GM19240 (cell line): ENCODE data around the gene CST4.
"Not testable (repeated sequence)": the region's sequence is repeated elsewhere in the genome, so short reads cannot be mapped to it uniquely, and the experiment has no call there.

Source experiments
- DNase-seq: peaks from one replicate; pipeline ENCODE4 v3.0.0; 2011; ENCODE audit warnings: low spot score; ENCODE audit not compliant: insufficient read length

Gene CST4

DNA sequence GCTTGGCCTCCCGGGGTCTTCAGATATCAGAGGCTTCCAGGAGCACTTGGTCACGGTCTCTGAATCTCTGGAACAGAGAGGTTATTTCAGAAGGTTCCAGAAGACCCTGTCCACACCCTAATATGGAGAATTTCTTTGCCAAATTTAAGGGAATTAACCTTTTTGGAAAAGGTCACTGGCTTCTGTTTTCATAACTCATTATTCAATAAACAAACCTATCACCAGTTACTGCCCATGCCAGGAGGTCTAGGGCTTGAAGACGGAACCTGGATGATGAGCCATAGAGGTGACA lies 507 bp upstream of the CST4 start:
- DNase-seq, result no peak

DNA sequence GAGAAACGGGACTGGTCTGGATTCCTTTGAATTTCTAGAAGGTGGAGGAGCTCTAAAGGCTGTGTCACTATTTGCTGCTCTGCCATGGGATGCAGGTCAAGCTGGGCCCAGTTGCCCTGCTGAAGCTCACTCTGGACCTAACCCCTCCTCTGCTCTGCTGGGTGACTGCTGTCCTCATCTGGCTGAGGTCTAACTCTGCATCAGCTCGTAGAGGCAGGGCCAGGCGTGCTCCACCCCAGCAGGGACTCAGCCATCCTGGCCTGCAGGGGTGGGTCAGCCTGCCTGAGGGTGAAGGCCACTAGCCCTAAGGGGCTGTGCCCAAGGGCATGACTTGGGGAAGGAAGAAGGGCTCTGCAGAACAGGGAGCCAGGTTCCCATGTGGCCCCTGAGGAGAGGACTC lies 852 bp downstream of the CST4 start:
- DNase-seq, result no peak

DNA sequence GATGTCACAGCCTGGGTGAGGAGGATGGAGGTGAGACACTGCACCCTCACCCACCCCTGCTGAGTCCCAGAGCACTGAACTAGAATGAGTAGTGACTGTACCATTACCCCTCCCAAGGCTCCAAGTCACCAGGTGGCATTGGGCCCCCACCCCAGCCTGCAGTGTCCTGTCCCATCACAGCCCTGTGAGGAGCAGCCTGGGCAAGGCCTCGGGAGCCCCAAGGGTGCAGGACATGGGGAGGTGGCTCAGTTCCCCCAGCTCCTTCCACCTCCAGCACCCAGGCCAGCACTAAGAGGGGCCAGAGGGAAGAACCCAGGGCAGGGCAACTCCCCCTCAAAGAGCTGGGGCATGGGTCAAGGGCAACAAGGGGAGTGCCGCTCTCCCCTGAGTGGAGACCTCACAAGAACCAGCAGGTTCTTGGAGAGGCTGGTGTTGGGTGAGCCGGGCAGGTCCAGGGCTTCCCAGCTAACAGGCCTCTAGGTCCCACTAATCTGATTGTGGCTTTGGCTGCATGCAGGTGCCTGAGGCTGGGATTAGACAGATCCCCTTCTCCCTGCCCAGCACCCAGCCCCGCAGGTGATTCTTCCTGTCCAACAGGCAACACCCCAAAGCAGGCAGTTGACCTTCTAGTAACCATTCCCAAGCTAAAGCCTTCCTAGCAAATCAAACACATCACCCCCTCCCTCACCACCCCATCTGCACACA lies 2.6 kb downstream of the CST4 start:
- DNase-seq, result no peak

GRCh38 chr20:23685529-23685896 lies 3.3 kb downstream of the CST4 start:
- DNase-seq, result not testable (repeated sequence)

DNA sequence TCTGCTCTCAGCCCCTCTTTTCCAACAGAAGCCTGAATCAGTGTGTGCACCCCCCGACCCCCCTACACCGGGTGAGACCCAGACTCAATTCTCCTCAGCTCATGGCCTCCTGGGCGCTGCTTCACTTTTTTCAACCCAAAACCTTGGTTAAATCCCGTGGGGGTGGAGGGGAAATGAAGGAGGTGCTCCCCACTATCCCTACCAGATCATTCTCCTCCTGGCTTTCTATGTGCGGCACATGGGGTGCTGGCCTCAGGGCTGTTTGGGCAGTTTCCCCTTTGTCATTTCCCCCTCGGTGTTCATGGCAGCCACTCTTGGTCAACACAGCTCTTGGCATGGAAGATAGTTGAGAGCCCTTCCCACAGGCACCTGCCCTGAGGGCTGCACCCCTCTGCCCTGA lies 4.6 kb downstream of the CST4 start:
- no peak for DNase-seq

GRCh38 chr20:23683807-23684206 lies 5.0 kb downstream of the CST4 start:
- no peak for DNase-seq

DNA sequence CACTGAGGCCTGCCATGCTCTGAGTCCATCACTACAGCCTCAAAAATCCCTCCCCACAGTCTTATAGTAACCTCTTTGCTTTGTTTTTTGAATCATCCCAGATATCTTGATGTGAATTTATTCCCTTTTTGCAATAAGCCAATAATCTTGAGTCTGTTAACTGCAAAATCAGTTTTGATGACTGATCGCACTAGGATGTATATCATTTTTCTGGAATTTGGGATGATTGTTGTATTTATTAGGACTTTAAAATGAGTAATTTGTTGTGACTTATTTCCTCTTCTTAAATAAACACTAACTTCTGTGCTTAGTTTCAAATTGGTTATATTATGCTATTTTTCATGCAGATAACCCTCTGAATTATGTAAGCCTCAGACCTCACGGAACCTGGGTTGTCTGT lies 5.6 kb downstream of the CST4 start:
- DNase-seq, result no peak

GRCh38 chr20:23680146-23680545 lies 8.7 kb downstream of the CST4 start:
- no peak for DNase-seq

DNA sequence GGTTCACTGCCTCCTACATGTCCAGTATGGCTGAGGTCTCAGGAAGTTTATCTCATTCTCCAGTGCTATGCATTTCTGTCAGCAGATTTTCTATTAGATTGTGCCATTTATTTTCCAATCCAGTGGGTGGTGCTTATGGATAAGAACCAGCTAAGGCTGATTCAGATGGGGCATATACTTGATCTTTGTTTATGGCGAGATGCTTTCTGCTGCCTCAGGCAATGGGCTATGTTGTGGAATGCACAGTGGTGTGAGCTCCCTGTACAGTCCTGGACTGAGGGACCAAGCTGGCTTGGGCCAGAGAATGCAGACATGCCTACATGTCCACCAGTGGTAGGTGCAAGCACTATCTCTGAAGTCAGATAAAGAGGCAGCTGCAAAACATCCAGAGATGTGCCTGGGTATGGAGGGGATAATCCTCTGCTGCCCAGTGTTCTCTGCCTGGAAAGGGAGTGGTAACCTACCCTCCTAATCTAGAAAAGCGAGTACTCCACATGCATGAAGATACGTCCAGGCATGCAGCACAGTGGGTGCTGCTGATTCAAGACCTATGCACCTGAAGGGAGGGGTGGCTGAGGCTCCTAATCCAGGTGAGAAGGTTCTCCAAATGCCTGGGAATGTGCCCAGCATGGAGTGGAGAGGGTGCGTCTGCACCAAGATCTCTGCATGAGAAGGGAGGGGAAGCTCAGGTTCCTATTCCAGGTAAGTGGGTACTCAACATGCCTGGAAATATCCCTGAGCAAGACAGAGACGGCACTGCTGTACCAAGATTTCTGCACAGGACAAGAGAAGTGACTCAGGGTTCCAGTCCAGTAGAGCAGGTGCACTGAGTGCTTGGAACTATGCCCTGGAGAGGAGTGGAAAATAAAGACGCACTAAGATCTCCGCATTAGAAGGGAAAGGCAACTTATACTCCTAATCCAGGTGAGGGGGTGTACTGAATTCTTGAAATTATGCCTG lies 9.4 kb downstream of the CST4 start:
- no peak for DNase-seq

DNA sequence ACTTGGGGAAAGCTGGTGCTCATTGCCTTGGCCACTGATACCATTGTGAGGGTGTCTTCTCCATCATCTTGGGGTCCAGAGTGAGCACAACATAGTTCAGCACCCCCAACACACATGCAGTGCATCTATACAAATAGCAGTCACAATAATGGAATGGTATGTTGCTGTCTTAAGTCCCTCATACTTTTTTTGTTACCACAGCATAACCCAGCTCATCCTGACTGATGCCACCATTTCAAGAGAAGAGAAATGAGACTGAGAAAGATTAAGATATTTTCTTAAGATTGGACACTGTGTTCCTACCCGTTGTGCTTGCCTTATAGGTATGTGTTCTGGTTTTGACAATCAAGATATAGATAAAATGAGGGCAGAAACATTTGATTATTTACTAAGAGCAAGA lies 15.6 kb downstream of the CST4 start:
- DNase-seq, result no peak

GRCh38 chr20:23672158-23672557 lies 16.7 kb downstream of the CST4 start:
- DNase-seq, result no peak

DNA sequence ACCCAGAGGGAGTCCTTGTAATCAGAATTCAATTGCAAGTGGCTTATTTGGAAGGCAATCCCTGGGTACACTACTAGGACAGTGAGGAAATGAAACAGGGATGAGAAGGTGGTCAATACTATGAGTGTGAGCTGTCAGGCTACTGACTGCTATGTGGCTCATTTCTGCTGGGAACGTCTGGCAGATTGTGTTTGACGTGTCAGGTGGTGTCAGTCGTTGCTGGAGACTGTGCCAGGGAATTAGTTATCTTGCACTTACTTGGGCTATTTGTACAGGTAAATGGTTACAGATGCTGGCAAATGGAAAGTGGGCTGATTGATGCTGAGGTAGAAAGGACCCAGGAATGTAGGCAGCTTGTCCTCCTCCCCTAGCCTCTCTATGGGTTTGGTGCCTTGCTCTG lies 17.4 kb downstream of the CST4 start:
- DNase-seq, result no peak

DNA sequence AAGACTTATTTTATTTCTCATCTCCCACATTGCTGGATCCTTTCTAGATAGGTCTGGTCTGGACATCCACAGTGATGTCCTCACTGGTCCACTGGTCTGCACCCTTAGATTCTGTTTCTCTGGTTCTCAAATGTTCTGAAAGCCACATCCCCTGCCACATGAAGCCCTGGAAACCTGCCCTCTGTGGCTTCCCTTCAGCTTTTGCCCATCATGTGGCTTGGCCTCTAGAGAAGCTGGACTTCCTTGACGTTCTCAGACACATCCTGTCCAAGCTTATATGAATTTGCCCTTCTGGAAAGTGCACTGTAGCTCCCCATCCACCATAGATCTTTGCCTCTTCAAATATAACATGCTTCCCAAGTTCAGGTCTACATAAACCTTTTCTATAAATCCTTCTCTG lies 18.5 kb downstream of the CST4 start:
- DNase-seq, result no peak

GRCh38 chr20:23669866-23670265 lies 19.0 kb downstream of the CST4 start:
- no peak for DNase-seq

GRCh38 chr20:23669327-23669726 lies 19.5 kb downstream of the CST4 start:
- DNase-seq, result no peak

DNA sequence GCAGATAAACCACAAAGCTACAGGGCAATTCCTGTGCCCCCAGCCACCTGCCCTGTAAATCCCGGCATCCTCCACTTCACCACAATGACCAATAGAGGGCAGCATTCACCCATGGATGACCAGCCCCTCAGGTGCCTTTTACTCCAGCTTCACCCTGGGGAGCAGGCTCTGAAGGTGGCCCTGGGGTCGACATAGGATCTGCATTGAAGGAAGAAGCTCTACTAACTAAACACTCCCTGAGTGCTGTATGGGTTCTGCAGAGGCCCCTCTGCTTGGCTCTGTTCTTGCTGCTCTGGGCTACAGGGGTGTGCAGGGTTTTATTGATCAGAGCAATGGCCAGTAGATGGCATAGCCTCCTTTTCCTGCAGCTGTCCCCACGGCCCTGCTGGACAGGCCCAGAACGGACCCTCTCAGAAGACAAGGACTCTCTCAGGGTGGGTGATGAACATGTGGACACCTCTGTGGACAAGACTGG lies 20.3 kb downstream of the CST4 start:
- DNase-seq, result peak; percentile 44

DNA sequence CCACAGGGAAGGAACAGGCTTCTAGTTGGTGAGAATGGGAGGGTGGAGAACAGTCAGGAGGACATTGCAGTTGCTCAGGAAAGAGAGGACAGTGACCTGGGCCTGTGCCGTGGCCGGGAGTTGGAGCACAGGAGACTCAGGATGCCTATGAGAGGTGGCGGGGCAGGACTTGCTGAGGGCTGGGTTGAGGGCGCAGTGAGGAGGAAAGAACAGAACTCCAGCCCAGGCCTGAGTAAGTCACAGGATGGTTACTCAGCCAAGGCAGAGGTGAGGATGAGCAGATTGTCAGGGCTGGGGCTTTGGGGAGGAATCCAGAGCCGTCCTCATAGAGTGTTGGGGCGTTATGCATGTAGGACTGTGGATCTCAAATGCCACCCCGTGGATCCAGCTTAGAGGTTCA lies 21.2 kb downstream of the CST4 start:
- DNase-seq, result no peak

GRCh38 chr20:23666698-23667097 lies 22.1 kb downstream of the CST4 start:
- no peak for DNase-seq

GRCh38 chr20:23666189-23666588 lies 22.6 kb downstream of the CST4 start:
- no peak for DNase-seq

DNA sequence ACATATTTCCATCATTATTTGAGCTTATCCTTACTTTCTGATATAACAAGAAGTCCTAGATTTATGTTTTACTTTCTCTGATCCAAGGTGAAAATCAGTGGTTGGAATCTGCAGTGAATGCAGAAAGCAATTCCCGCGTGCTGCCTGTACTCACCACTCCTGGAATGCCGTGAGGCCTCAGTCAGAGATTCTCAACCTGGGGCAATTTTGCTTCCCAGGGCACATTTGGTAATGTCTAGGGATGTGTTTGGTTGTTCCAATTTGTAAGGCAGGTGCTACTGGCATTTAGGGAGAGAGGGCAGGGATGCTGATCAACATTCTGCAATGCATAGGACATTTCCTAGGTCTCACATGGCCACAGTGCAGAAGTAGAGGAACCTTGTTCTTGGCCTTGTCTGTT lies 23.9 kb downstream of the CST4 start:
- DNase-seq, result no peak

DNA sequence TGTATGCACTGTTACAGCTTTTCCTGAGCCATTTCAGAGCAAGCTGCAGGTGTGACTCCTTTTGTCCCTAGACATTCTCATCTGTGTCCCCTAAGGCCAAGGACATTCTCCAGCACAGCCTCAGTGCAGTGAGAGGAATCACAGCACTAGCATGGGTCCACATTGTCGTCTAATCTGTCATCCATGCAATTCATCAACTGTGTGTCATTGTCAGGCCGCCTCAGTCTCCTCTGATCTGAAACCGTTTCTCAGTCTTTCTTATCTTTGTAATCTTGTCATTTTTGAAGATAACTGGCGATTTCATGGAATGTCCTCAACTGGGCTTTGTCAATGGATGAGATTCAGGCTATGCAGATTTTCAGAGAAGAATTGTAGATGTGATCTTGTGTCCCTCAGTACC lies 24.8 kb downstream of the CST4 start:
- DNase-seq, result not testable (repeated sequence)

DNA sequence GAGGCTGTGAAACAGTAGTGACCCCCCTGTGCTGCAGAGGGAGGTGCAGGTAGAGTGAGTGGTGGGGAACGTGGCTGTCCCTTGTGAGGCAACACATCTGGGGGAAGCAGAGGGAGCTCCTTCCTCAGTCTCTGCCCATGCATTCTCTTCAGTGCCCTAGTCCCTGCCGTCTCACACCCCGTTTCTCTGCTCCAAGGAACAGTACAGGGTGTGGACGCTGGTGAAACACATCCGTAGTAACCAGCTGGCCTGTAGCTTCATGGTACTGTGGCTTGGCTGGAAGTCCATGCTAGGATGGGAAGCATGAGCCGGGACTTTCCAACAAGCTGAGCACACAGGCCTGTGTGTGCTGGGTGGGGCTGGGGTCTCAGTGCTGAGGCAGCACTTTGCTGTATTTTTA lies 25.7 kb downstream of the CST4 start:
- DNase-seq, result no peak
